ENCODE measurements around the gene SRCAP.

Gene SRCAP

DNA sequence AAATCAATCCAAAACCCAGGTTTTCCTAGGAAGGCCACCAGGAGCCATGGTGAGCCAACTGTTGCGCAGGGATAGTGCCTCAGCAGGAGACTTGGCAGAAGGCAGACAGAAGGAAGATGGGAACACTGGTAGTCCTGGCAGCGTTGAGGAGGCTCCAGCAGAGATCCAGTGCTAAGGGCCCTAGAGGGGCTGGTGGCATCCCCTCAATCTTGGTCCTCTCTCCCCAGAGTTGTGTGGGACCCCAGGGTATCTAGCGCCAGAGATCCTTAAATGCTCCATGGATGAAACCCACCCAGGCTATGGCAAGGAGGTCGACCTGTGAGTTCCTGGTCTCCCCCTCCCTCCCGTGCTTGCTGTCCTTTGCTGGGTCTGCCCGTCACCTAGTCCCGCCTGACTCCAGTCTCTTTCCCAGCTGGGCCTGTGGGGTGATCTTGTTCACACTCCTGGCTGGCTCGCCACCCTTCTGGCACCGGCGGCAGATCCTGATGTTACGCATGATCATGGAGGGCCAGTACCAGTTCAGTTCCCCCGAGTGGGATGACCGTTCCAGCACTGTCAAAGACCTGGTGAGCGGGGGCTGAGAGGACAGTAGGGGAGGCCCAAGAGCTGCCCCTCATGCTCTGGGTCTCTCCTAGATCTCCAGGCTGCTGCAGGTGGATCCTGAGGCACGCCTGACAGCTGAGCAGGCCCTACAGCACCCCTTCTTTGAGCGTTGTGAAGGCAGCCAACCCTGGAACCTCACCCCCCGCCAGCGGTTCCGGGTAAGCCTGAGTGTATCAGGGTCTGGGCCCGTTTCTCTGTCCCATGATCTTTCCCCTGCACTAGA lies 57.2 kb downstream of the SRCAP start:
- TF ChIP-seq POLR2AphosphoS5 (IDR thresholded peaks at IDR 0.05; ENCODE audit: low read depth, low read length) (no peak), FOXP2 (optimal IDR thresholded peaks at IDR 0.05; ENCODE audit: borderline replicate concordance, extremely low read depth, extremely low read length, insufficient read depth) (no peak), TAF1 (IDR thresholded peaks at IDR 0.05; ENCODE audit: borderline replicate concordance, insufficient read depth, low read length) (no peak), SIN3A (IDR thresholded peaks at IDR 0.05; ENCODE audit: borderline replicate concordance, insufficient read depth, low read length) (no peak)
- TF ChIP-seq, protein P1, sequence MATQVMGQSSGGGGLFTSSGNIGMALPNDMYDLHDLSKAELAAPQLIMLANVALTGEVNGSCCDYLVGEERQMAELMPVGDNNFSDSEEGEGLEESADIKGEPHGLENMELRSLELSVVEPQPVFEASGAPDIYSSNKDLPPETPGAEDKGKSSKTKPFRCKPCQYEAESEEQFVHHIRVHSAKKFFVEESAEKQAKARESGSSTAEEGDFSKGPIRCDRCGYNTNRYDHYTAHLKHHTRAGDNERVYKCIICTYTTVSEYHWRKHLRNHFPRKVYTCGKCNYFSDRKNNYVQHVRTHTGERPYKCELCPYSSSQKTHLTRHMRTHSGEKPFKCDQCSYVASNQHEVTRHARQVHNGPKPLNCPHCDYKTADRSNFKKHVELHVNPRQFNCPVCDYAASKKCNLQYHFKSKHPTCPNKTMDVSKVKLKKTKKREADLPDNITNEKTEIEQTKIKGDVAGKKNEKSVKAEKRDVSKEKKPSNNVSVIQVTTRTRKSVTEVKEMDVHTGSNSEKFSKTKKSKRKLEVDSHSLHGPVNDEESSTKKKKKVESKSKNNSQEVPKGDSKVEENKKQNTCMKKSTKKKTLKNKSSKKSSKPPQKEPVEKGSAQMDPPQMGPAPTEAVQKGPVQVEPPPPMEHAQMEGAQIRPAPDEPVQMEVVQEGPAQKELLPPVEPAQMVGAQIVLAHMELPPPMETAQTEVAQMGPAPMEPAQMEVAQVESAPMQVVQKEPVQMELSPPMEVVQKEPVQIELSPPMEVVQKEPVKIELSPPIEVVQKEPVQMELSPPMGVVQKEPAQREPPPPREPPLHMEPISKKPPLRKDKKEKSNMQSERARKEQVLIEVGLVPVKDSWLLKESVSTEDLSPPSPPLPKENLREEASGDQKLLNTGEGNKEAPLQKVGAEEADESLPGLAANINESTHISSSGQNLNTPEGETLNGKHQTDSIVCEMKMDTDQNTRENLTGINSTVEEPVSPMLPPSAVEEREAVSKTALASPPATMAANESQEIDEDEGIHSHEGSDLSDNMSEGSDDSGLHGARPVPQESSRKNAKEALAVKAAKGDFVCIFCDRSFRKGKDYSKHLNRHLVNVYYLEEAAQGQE (IDR thresholded peaks at IDR 0.05; ENCODE audit: insufficient read depth in 1 of 2, low read depth in 2 of 2, low read length in 2 of 2), result no peak

DNA sequence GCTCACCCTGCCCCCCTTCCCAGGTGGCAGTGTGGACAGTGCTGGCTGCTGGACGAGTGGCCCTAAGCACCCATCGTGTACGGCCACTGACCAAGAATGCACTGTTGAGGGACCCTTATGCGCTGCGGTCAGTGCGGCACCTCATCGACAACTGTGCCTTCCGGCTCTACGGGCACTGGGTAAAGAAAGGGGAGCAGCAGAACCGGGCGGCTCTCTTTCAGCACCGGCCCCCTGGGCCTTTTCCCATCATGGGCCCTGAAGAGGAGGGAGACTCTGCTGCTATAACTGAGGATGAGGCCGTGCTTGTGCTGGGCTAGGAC lies 57.8 kb downstream of the SRCAP start:
- TF ChIP-seq POLR2AphosphoS5 (IDR thresholded peaks at IDR 0.05; ENCODE audit: low read depth, low read length) (no peak), FOXP2 (optimal IDR thresholded peaks at IDR 0.05; ENCODE audit: borderline replicate concordance, extremely low read depth, extremely low read length, insufficient read depth) (no peak), SIN3A (IDR thresholded peaks at IDR 0.05; ENCODE audit: borderline replicate concordance, insufficient read depth, low read length) (no peak), TAF1 (IDR thresholded peaks at IDR 0.05; ENCODE audit: borderline replicate concordance, insufficient read depth, low read length) (no peak)
- TF ChIP-seq, protein P1 (IDR thresholded peaks at IDR 0.05; ENCODE audit: insufficient read depth in 1 of 2, low read depth in 2 of 2, low read length in 2 of 2), result no peak

DNA sequence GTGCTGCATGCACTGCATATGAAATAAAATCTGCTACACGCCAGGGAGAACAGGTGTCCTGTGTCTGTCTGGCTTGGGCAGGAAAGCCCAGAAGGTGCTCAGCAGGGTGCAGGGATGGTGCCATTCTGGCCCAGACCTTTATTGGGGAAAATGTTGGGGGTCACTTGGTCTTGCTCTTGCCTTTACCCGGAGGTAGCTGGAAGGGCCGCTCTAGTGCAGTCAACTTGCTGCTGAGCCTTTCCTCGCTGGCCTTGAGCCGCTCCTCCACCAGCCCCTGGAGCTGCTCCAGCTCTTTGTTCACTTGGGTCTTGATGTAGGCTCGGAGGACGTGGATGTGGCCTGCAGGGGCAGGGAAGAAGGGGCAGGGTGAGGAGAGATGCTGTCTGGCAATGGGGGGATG lies 58.3 kb downstream of the SRCAP start:
- TF ChIP-seq FOXP2 (optimal IDR thresholded peaks at IDR 0.05; ENCODE audit: borderline replicate concordance, extremely low read depth, extremely low read length, insufficient read depth), result no peak
- TF ChIP-seq, protein P1 (IDR thresholded peaks at IDR 0.05; ENCODE audit: insufficient read depth in 1 of 2, low read depth in 2 of 2, low read length in 2 of 2), result no peak
- TF ChIP-seq POLR2AphosphoS5 (IDR thresholded peaks at IDR 0.05; ENCODE audit: low read depth, low read length), result no peak

DNA sequence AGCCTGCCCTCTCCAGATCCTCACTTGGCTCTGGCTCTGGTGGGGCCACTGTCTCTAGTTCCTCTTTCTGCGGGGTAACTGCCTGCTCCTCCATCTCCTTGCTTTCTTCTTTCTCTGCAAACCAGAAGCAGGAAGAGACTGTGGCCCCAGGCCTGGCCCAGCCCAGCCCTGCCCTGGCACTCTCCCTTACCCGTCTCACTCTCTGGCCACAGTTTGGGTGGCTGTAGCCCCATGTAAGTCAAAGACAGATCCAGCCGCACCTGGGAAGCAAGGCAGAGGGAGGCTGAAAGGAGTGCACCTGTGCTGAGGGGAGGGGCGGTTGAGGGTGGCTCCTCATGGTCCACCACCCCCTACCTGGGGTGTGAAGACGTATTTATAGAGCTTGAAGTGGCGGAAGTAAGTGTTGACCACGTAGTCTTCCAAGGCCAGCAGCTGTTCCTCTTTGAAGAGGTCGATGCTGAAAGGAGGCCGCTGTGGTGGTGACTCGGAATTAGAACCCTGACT lies 60.1 kb downstream of the SRCAP start:
- TF ChIP-seq TAF1 (IDR thresholded peaks at IDR 0.05; ENCODE audit: borderline replicate concordance, insufficient read depth, low read length) (no peak), POLR2AphosphoS5 (IDR thresholded peaks at IDR 0.05; ENCODE audit: low read depth, low read length) (no peak), FOXP2 (optimal IDR thresholded peaks at IDR 0.05; ENCODE audit: borderline replicate concordance, extremely low read depth, extremely low read length, insufficient read depth) (no peak), SIN3A (IDR thresholded peaks at IDR 0.05; ENCODE audit: borderline replicate concordance, insufficient read depth, low read length) (no peak)
- TF ChIP-seq, protein P1 (IDR thresholded peaks at IDR 0.05; ENCODE audit: insufficient read depth in 1 of 2, low read depth in 2 of 2, low read length in 2 of 2), result no peak
